HCT116 (cell line): ENCODE data around the gene PMEPA1. TPM values are rescaled to one million over a fixed set of nuclear protein-coding genes. Genes with fewer than 3 reads are reported as not detected.

Experiments used
- ATAC-seq: fragments of 200-7000 bp; cut with Tn5 transposase; 2 replicates; pipeline ENCODE4 v1.9.1; 2020; ENCODE audit warnings: mild to moderate bottlenecking, moderate library complexity
- BruUV-seq: library from RNA; stranded (reverse); fragments of 400-500 nt; replicated peaks from 2 replicates; lab custom pipeline; 2021; lab: Mats Ljungman, UMichigan
- CTCF ChIA-PET: fragments of 300-600 bp; sonication (Branson Sonifier 250); formaldehyde crosslinking; loops from one replicate; lab custom pipeline; 2021; ENCODE audit warnings: antibody characterized with exemption; lab: Charles Lee
- POLR2A ChIA-PET: fragments of 300-600, 350-600 bp; sonication (Branson Sonifier 250); formaldehyde crosslinking; loops from one replicate; lab custom pipeline; 2021; ENCODE audit warnings: antibody characterized with exemption; lab: Charles Lee
- RAD21 ChIA-PET, 2 experiments: fragments of 300-600 bp; sonication (Branson Sonifier 250); formaldehyde crosslinking; loops; one replicate each; lab custom pipeline; 2023; ENCODE audit warnings: low total read pairs in 2 of 2; ENCODE audit not compliant: uncharacterized antibody in 2 of 2, unreplicated experiment in 2 of 2, low non-redundant PET in 1 of 2; lab: Charles Lee
- DNase-seq: peaks from one replicate; pipeline ENCODE4 v3.0.0-alpha.2; 2010; ENCODE audit warnings: low read depth, low spot score
- H2AFZ ChIP-seq: fragments of 200-600 bp; shearing (Covaris generic), sonication (generic); 2 replicates; pipeline ENCODE4 v1.6.1; 2017; ENCODE audit warnings: low read depth, mixed run types, mixed read lengths, antibody characterized with exemption, low read length; ENCODE audit not compliant: poor library complexity, severe bottlenecking
- H3K27ac ChIP-seq: 2 replicates; pipeline ENCODE4 v1.5.1; 2012; ENCODE audit warnings: low read depth, low read length
- H3K27me3 ChIP-seq: fragments of 200-600 bp; sonication (generic); 2 replicates; pipeline ENCODE4 v1.6.1; 2016; ENCODE audit warnings: mixed run types, low read length, mixed read lengths; ENCODE audit not compliant: insufficient read depth
- H3K36me3 ChIP-seq, 2 experiments: fragments of 200-500 bp in 1 of 2; fragments of 200-600 bp in 1 of 2; sonication (Bioruptor generic) in 1 of 2; sonication (generic) in 1 of 2; 2 replicates each; pipeline versions ENCODE4 v1.5.1 to v1.6.1; 2014 to 2016; ENCODE audit warnings: low read length in 2 of 2, inconsistent platforms in 1 of 2, mixed read lengths in 1 of 2, mixed run types in 1 of 2; ENCODE audit not compliant: insufficient read depth in 2 of 2, control insufficient read depth in 1 of 2
- H3K4me1 ChIP-seq, 2 experiments: fragments of 200-600 bp in 1 of 2; sonication (generic) in 1 of 2; 2 replicates each; pipeline versions ENCODE4 v1.5.1 to v1.6.1; 2012 to 2017; ENCODE audit warnings: low read length in 2 of 2, inconsistent platforms in 1 of 2, mild to moderate bottlenecking in 1 of 2, mixed read lengths in 1 of 2, mixed run types in 1 of 2, moderate library complexity in 1 of 2; ENCODE audit not compliant: insufficient read depth in 2 of 2, control insufficient read depth in 1 of 2
- H3K4me2 ChIP-seq: fragments of 200-600 bp; sonication (generic); 2 replicates; pipeline ENCODE4 v1.6.1; 2017; ENCODE audit warnings: mixed run types, low read length, mixed read lengths
- H3K4me3 ChIP-seq, 2 experiments: fragments of 200-600 bp in 1 of 2; sonication (generic) in 1 of 2; replicated peaks in 1 of 2; 2 replicates each; pipeline ENCODE4 v1.5.1; 2011 to 2016; ENCODE audit warnings: low read length in 2 of 2, control low read depth in 1 of 2, low read depth in 1 of 2, mild to moderate bottlenecking in 1 of 2, mixed read lengths in 1 of 2, mixed run types in 1 of 2
- H3K79me2 ChIP-seq: fragments of 200-600 bp; sonication (generic); 2 replicates; pipeline ENCODE4 v1.6.1; 2017; ENCODE audit warnings: mild to moderate bottlenecking, mixed run types, low read length, moderate library complexity, mixed read lengths; ENCODE audit not compliant: insufficient read depth
- H3K9ac ChIP-seq: fragments of 200-600 bp; sonication (generic); 2 replicates; pipeline ENCODE4 v1.6.1; 2016; ENCODE audit warnings: low read length, mixed read lengths
- H3K9me2 ChIP-seq: fragments of 200-600 bp; sonication (generic), shearing (Covaris generic); 2 replicates; pipeline ENCODE4 v1.6.1; 2017; ENCODE audit warnings: mixed run types, mild to moderate bottlenecking, moderate library complexity; ENCODE audit not compliant: insufficient read depth
- H3K9me3 ChIP-seq, 2 experiments: fragments of 200-500 bp in 1 of 2; fragments of 200-600 bp in 1 of 2; sonication (Bioruptor generic) in 1 of 2; sonication (generic) in 1 of 2; 2 replicates each; pipeline ENCODE4 v1.6.1; 2014 to 2017; ENCODE audit warnings: low read length in 2 of 2, mixed read lengths in 2 of 2, inconsistent platforms in 1 of 2, low read depth in 1 of 2, mild to moderate bottlenecking in 1 of 2, mixed run types in 1 of 2, moderate library complexity in 1 of 2; ENCODE audit not compliant: control insufficient read depth in 1 of 2, insufficient read depth in 1 of 2
- H4K20me1 ChIP-seq: fragments of 200-600 bp; sonication (generic), shearing (Covaris generic); 2 replicates; pipeline ENCODE4 v1.6.1; 2017; ENCODE audit warnings: mixed run types, mild to moderate bottlenecking, moderate library complexity; ENCODE audit not compliant: insufficient read depth
- CTCF ChIP-seq, 3 experiments: fragments of 200-600 bp in 1 of 3; sonication (generic) in 1 of 3; IDR thresholded peaks in 2 of 3; conservative IDR thresholded peaks in 1 of 3; 2 replicates each; pipeline ENCODE4 v1.5.1; 2012 to 2017; ENCODE audit warnings: low read depth in 2 of 3, low read length in 2 of 3, antibody characterized with exemption in 1 of 3, borderline replicate concordance in 1 of 3, control low read depth in 1 of 3, mild to moderate bottlenecking in 1 of 3, mixed read lengths in 1 of 3, mixed run types in 1 of 3, moderate library complexity in 1 of 3; ENCODE audit not compliant: insufficient read depth in 1 of 3
- EZH2phosphoT487 ChIP-seq: fragments of 200-600 bp; IDR thresholded peaks from 2 replicates; pipeline ENCODE4 v1.6.1; 2018; ENCODE audit warnings: antibody characterized with exemption, borderline replicate concordance
- FOSL1 ChIP-seq: IDR thresholded peaks from 2 replicates; pipeline ENCODE4 v1.6.1; 2012; ENCODE audit warnings: low read depth
- JUND ChIP-seq: IDR thresholded peaks from 2 replicates; pipeline ENCODE4 v1.6.1; 2012
- POLR2A ChIP-seq: IDR thresholded peaks from 2 replicates; pipeline ENCODE4 v1.7.0; 2011; ENCODE audit warnings: borderline replicate concordance; ENCODE audit not compliant: insufficient read depth, insufficient read length; ENCODE audit errors: extremely low read depth
- POLR2AphosphoS5 ChIP-seq: IDR thresholded peaks from 2 replicates; pipeline ENCODE4 v1.6.1; 2011; ENCODE audit warnings: mild to moderate bottlenecking, low read depth, low read length, moderate library complexity
- SIN3A ChIP-seq: IDR thresholded peaks from 2 replicates; pipeline ENCODE4 v1.6.1; 2012; ENCODE audit warnings: low read depth
- SP1 ChIP-seq: IDR thresholded peaks from 2 replicates; pipeline ENCODE4 v1.6.1; 2012; ENCODE audit warnings: low read depth
- ZFX ChIP-seq: fragments of 450-650 bp; IDR thresholded peaks from 2 replicates; pipeline ENCODE4 v1.6.1; 2017
- ZNF274 ChIP-seq: fragments of 200-500 bp; sonication (Bioruptor generic); IDR thresholded peaks from 2 replicates; pipeline ENCODE4 v1.6.1; 2014; ENCODE audit warnings: mild to moderate bottlenecking, low read depth, low read length, inconsistent platforms
- intact Hi-C: fragments of 100-400 bp; cut with micrococcal nuclease; formaldehyde crosslinking; loops from 2 replicates; pipeline ENCODE4 v1.10.0; 2022
- total RNA-seq: library from RNA; stranded (reverse); gene quantifications from one replicate; pipeline ENCODE4 v1.2.1, GENCODE V29; 2021; ENCODE audit not compliant: unreplicated experiment
- TF ChIP-seq, protein P1 (sequence below): IDR thresholded peaks from 2 replicates; pipeline ENCODE4 v1.6.1; 2011; ENCODE audit warnings: mild to moderate bottlenecking, low read length, moderate library complexity; ENCODE audit not compliant: insufficient replicate concordance; ENCODE audit errors: extremely low read depth

The PMEPA1 gene
- total RNA-seq, 1 experiment from 2014 or later = 0.64 TPM

- ATAC-seq = no peak
- BruUV-seq = no TSS peak
- TF ChIP-seq SP1 (no peak), POLR2A (no peak), SIN3A (no peak), FOSL1 (no peak), POLR2AphosphoS5 (no peak), ZNF274 (no peak), ZFX (no peak), JUND (no peak), CTCF (IDR thresholded peaks at IDR 0.05 in 2 of 3, conservative IDR thresholded peaks at IDR 0.05 in 1 of 3; ENCODE audit: borderline replicate concordance in 1 of 3, insufficient read depth in 1 of 3, low read depth in 2 of 3, low read length in 2 of 3) (no peak), EZH2phosphoT487 (no peak)
- TF ChIP-seq, protein P1, sequence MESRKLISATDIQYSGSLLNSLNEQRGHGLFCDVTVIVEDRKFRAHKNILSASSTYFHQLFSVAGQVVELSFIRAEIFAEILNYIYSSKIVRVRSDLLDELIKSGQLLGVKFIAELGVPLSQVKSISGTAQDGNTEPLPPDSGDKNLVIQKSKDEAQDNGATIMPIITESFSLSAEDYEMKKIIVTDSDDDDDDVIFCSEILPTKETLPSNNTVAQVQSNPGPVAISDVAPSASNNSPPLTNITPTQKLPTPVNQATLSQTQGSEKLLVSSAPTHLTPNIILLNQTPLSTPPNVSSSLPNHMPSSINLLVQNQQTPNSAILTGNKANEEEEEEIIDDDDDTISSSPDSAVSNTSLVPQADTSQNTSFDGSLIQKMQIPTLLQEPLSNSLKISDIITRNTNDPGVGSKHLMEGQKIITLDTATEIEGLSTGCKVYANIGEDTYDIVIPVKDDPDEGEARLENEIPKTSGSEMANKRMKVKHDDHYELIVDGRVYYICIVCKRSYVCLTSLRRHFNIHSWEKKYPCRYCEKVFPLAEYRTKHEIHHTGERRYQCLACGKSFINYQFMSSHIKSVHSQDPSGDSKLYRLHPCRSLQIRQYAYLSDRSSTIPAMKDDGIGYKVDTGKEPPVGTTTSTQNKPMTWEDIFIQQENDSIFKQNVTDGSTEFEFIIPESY = no peak
Observed at GRCh38 chr20:57666106-57666833, 43.5 kb downstream of the PMEPA1 start.

More at GRCh38 chr20:57666106-57666833, 43.5 kb downstream of the PMEPA1 start:
- POLR2A ChIA-PET = no interaction called here
- H2AFZ ChIP-seq = no peak overlapping the region
- DNase-seq = no peak
- no peak overlapping the region for H3K4me3 ChIP-seq
- CTCF ChIA-PET = no interaction called here
- H4K20me1 ChIP-seq = no peaks in the 10 kb centered on the region
- intact Hi-C loops = no loop called here
- H3K79me2 ChIP-seq = no peaks in the 10 kb centered on the region
- no peaks in the 10 kb centered on the region for H3K9me2 ChIP-seq
- RAD21 ChIA-PET = no interaction called here
- no peak overlapping the region for H3K27ac ChIP-seq
- H3K9me3 ChIP-seq = no peaks in the 10 kb centered on the region
- no peaks in the 10 kb centered on the region for H3K36me3 ChIP-seq
- 0 out of 2 replicates have a peak, but pooled peaks cover 8% of the 10 kb centered on the region for H3K27me3 ChIP-seq
- no peak overlapping the region for H3K9ac ChIP-seq
- H3K4me1 ChIP-seq = no peaks in the 10 kb centered on the region
- no peak overlapping the region for H3K4me2 ChIP-seq
